ENCODE data around the gene PSMD5.
"Not testable (repeated sequence)": the region's sequence is repeated elsewhere in the genome, so short reads cannot be mapped to it uniquely, and the experiment has no call there.

Gene PSMD5

DNA sequence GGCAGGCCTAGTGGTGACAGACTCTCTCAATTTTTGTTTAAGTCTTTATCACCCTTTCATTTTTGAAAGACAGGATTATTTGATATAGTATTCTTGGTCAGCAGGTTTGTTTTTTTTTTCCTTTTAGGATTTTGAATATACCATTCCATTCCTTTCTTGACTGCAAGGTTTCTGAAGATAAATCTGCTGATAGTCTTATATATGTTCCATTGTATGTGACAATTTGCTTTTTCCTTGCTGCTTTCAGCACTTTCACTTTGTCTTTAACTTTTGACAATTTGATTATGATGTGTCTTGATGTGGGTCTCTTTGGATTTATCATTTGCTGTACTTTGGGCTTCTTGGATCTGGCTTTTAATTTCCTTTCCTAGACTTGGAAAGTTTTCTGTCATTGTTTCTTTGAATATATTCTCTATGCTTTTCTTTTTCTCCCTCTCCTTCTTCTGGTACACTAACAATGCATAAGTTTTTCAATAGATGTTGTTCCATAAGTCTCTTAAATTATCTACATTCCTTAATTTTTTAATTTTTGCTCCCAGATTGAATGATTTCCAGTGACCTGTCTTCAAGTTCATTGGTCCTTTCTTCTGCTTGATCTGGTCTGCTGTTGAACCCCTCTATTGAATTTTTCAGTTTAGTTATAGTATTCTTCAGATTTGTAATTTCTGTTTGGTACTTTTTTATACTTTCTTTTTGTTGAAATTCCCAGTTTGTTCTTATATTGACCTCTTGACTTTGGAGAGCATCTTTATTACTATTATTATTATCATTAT, 34.9 kb downstream of the PSMD5 start:
- no peak for DNase-seq (ENCODE audit: low read depth)

DNA sequence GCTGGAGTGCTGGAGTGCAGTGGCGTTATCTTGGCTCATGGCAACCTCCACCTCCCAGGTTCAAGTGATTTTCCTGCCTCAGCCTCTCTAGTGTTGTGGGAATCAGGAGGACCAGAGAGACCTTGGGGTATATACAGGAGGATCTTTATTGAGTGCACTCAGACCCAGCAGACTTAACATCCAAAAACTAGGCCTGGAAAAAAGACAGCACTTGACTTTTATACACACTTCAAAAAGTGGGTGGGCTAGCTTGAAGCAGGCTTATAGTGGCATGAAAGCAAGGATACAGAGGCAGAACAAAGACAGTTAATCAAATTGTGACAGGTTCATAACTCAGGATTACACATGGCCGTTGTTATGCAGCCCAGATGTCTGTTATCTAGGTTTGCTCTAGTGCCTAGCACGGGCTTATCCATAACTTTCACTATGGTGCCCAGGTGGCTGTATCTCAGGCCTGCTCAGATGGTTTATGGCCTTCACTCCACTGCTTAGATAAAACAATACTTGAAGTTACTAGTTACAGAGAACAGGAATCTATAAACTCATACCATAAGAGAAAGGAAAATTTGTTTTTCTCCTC, 37.8 kb downstream of the PSMD5 start:
- not testable (repeated sequence) for DNase-seq (ENCODE audit: low read depth)

- no peak for DNase-seq (ENCODE audit: low read depth)
Measured at GRCh38 chr9:120801441-120801840, 41.3 kb downstream of the PSMD5 start.

DNA sequence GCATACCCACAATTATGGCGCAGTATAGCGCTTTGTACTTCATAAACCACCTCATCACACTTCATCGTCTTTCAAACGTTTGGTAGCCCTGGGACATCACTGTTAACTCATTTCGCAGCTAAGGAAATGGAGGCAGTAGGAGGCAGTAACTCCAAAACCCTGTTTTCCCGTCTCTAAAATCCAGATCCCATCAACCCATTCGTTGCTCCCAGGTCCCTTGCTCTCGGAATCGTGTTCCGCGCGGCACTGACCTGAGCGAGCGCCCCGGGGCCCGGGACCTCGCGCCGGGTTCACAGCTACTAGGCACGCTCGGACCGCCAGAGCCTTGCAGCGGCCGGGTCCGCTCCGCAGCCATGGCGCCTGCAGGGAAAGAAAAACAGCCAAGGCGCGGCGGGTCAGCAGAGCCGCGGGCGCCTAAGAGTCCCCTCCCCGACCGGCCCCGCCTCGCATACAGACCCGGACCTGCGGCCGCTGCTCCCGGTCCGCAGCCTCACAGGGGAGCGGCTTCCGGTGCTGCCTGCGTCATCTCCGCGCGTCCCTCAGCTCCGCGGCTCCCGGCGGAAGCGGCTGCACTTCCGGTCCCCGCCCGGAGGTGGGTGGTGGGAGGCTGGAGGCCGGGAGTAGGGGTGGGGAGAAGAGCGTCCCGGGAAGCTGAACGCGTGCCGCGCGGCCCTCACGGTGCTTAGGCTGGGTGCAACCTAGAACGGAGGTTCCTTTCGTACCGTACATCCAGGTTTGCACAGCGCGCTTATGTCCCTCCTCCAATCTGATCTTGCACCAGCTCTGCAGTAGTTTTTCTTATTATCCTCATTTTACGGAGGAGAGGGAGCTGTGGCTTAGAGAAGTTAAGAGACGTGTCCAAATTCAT, 49.6 kb downstream of the PSMD5 start, which contains the start of gene FBXW2:
Gene FBXW2 (minus strand): TSS at position 519 of the 868 bp plus-strand sequence. CDS start 5,158 bp downstream, outside the sequence.
- DNase-seq (ENCODE audit: low read depth) = peak; percentile 75

DNA sequence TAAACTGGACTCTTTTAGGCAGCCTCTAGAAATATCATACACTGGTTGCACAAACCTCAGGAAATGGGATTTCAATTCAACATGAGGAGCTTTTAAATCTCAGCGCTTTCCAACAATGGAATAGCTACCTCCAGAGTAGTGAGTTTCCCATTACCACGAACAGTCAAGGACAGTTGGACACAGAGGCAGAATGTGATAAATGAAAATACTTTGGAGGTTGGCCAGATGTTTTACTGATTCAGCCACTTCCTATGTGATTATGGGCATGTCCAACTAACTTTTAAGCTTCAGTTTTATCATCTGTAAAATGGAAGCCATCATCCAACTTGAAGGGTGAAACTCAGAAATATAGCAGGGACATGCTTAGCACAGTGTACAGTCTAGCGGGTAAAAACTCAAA, 51.6 kb downstream of the PSMD5 start:
- DNase-seq (ENCODE audit: low read depth) = no peak

GRCh38 chr9:120787933-120788332, 54.8 kb downstream of the PSMD5 start:
- no peak for DNase-seq (ENCODE audit: low read depth)

- DNase-seq (ENCODE audit: low read depth) = no peak
Measured at GRCh38 chr9:120783602-120784047, 59.1 kb downstream of the PSMD5 start.

DNA sequence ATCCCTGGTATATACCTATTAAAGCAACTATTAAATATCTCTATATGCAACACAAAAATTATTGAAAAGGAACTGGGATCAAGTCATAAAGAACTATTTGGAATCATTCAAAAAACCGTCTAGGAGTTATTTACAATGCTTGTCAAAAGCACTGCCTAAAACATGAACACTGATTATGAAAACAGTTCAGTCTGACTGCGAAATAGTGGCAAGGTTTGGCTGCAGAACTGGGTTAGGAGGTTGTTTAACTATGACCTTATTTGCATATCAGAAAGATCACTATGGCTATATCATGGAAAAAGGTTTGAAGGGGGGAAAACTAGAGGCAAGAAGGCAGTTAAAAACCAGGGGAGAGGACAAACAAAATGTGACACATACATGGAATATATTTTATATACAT, 61.5 kb downstream of the PSMD5 start:
- no peak for DNase-seq (ENCODE audit: low read depth)

DNA sequence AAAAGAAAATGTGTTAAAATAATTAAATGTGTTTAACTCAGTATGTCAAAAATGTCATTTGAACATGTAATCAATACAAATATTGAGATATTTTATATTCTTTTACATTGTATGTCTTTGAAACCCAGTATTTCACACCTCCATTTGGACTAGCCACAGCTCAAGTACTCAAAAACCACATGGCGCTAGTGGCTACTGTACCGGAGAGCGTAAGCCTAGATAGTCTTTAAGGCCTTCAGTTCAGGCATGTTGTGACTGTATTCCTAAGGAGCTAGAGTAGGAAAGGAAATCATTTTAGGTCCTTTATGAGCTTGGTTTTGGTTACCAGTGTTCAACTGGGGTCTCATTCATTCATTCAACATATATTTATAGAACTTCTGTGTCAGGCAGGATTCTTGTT, 62.4 kb downstream of the PSMD5 start:
- no peak for DNase-seq (ENCODE audit: low read depth)

- DNase-seq (ENCODE audit: low read depth) = no peak
Measured at GRCh38 chr9:120779227-120779626, 63.5 kb downstream of the PSMD5 start.

- DNase-seq (ENCODE audit: low read depth) = no peak
Measured at GRCh38 chr9:120778758-120779157, 64.0 kb downstream of the PSMD5 start.

DNA sequence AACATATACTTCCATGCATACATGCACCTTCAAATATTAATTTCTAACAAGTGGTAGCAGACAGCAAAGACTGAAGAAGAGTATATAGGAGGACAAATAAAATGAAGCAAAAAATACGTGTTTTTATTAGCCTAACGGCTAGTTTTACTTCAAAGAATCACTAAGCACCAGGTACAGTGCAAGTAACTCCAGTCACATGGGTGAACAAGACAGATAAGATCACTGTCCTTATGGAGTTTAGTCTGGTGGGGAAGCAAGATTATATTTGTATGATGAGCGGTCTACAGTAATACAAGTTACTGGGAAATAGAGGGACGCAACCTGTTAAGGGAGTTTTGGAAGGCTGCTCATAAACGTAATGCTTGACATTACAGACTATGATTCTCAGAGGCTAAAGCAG, 65.5 kb downstream of the PSMD5 start:
- DNase-seq (ENCODE audit: low read depth) = no peak

DNA sequence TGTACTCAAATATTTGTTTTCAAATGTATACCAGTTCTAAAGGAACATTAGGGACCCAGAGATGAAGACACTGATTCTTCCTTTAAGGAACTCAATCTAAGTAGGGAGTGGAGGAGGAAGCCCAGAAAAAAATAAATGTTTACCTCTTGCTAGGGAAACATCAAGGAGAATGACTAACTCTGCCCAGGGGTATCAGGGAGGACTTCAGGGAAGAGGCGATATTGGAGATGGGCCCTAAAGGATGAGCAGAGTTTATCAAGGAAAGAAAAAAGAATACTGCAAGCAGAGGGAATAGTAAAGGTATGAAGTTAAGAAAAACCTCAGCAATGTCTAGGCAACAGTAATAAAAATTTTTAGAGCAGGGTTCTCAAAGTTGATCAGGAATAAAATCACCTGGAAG, 65.9 kb downstream of the PSMD5 start:
- no peak for DNase-seq (ENCODE audit: low read depth)

DNA sequence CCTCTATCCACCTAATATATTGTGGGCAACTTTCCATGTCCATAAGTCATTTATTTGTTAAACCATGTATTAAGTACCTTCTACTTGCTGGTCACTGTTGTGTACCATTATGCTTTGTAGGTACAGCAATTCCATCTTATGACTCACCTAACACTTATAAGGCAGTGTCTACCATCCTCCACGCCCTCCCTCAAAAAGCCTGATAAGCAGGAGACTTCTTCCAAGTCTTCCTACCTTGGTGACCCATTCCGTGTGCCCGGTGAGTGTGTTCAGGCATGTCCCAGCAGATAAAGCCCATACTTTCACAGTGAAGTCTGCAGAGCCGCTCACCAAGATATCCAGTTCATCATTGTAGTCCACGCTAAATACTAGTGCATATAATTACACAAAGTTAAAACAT, 66.9 kb downstream of the PSMD5 start:
- no peak for DNase-seq (ENCODE audit: low read depth)

GRCh38 chr9:120774719-120775118, 68.0 kb downstream of the PSMD5 start:
- no peak for DNase-seq (ENCODE audit: low read depth)

DNA sequence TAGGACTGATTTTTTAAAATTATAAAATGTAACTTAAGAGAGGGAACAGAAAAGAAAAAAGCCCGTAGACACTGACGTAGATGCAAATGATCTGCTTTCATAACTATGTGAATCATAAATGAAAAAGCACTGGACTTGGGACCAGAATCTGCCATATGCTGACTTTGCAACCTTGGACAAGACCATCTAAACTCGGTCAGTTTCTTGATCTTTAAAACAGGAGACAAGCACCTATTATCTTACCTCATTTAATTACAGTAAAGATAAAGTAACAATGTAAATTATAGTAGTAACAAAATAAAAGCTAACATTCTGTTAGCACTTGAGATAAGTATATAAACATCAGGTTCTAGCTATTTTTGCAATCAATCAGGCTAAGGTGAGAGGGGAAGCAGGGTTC, 69.5 kb downstream of the PSMD5 start:
- no peak for DNase-seq (ENCODE audit: low read depth)

GRCh38 chr9:120770931-120771330, 71.8 kb downstream of the PSMD5 start:
- DNase-seq (ENCODE audit: low read depth) = no peak

DNA sequence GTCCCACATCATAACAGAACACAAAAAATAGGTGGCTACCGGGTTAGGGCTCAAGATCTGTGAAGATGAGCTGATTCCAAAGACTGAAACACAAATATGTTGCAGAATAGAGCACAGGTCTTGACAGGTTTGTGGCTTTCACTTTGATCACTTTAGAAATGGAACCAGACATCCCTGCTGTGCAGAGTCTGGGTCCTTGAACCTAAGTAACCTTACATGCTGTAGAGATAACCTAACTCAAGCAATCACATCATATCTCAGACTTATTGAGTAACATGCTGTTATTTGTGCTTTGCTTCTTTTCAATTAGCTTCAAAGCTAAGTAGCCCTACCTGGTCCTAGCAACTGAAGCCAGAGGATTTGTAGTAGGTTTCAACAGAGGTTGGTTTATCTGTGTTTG, 73.8 kb downstream of the PSMD5 start:
- DNase-seq (ENCODE audit: low read depth) = no peak

- DNase-seq (ENCODE audit: low read depth) = no peak
Measured at GRCh38 chr9:120768247-120768646, 74.5 kb downstream of the PSMD5 start.

- DNase-seq (ENCODE audit: low read depth) = no peak
Measured at GRCh38 chr9:120767451-120767850, 75.3 kb downstream of the PSMD5 start.

All from T follicular helper cell (primary cell).